Mucosa of rectum (tissue), 2 donors: Measurements from ENCODE around the gene ZNF670.
A peak's percentile ranks its signal among the peaks of the same experiment; 100 is the strongest.

ENCODE experiments used
- H3K27ac ChIP-seq, 2 donors: one replicate each; pipeline ENCODE4 v1.7.0; 2013; ENCODE audit warnings: inconsistent platforms in 2 of 2, low read depth in 2 of 2, low read length in 2 of 2
- H3K27me3 ChIP-seq, 2 donors: one replicate each; pipeline ENCODE4 v1.7.0; 2013; ENCODE audit warnings: low read length in 2 of 2; ENCODE audit not compliant: control insufficient read depth in 2 of 2, insufficient read depth in 2 of 2
- H3K36me3 ChIP-seq, 2 donors: one replicate each; pipeline ENCODE4 v1.7.0; 2013; ENCODE audit warnings: low read length in 2 of 2; ENCODE audit not compliant: control insufficient read depth in 2 of 2, insufficient read depth in 2 of 2
- H3K4me1 ChIP-seq, 2 donors: one replicate each; pipeline ENCODE4 v1.7.0; 2013; ENCODE audit warnings: low read length in 2 of 2, mild to moderate bottlenecking in 1 of 2; ENCODE audit not compliant: control insufficient read depth in 2 of 2, insufficient read depth in 2 of 2
- H3K4me3 ChIP-seq, 2 donors: one replicate each; pipeline ENCODE4 v1.7.0; 2013; ENCODE audit warnings: low read length in 2 of 2
- H3K9ac ChIP-seq, 2 donors: one replicate each; pipeline ENCODE4 v1.7.0; 2013; ENCODE audit warnings: low read length in 2 of 2, low read depth in 1 of 2, mild to moderate bottlenecking in 1 of 2
- H3K9me3 ChIP-seq, 2 donors: one replicate each; pipeline ENCODE4 v1.7.0; 2013; ENCODE audit warnings: low read length in 2 of 2; ENCODE audit not compliant: control insufficient read depth in 2 of 2
- donor health status: healthy.
- donor health status: Normal muscosa, but diverticular disease.

Gene ZNF670

GRCh38 chr1:247104965-247105364, 26.4 kb upstream of the ZNF670 start:
- H3K9ac ChIP-seq = no peak overlapping the region
- H3K9me3 ChIP-seq = peaks cover 11 to 17% of the 10 kb centered on the region in 2 donors
- peak overlapping the region in 1 of 2 donors; percentile 94 for H3K4me3 ChIP-seq
- peaks cover 21 to 22% of the 10 kb centered on the region in 2 donors for H3K36me3 ChIP-seq
- peaks cover 3% of the 10 kb centered on the region in 2 donors for H3K4me1 ChIP-seq
- H3K27me3 ChIP-seq = no peaks in the 10 kb centered on the region
- no peak overlapping the region for H3K27ac ChIP-seq

- Histone ChIP-seq H3K4me3 (peak within 1 kb of the TSS; percentile 94 to 96), H3K27ac (peak within 1 kb of the TSS; percentile 93 to 95), H3K36me3 (peaks cover 21 to 22% of the 10 kb centered on the region in 2 donors), H3K9ac (peak within 1 kb of the TSS; percentile 93 to 95), H3K27me3 (no peaks in the 10 kb centered on the region), H3K9me3 (peaks cover 13 to 17% of the 10 kb centered on the region in 2 donors), H3K4me1 (peaks cover 3% of the 10 kb centered on the region in 2 donors)
Observed at GRCh38 chr1:247103859-247104591, 25.4 kb upstream of the ZNF670 start, which contains the start of gene ZNF669. Gene ZNF669, minus strand, starts transcription at chr1:247104356. Its CDS starts 157 bp downstream, at chr1:247104199.

- Histone ChIP-seq H3K27me3 (no peaks in the 10 kb centered on the region), H3K27ac (no peak overlapping the region), H3K9me3 (peaks cover 15 to 17% of the 10 kb centered on the region in 2 donors), H3K36me3 (peaks cover 21 to 22% of the 10 kb centered on the region in 2 donors), H3K4me3 (no peak overlapping the region), H3K4me1 (peaks cover 3% of the 10 kb centered on the region in 2 donors), H3K9ac (no peak overlapping the region)
Observed at GRCh38 chr1:247102381-247102780, 23.8 kb upstream of the ZNF670 start.

- Histone ChIP-seq H3K27me3 (no peaks in the 10 kb centered on the region), H3K4me3 (no peak overlapping the region), H3K36me3 (peaks cover 21 to 22% of the 10 kb centered on the region in 2 donors), H3K9ac (no peak overlapping the region), H3K27ac (no peak overlapping the region), H3K9me3 (peaks cover 17 to 21% of the 10 kb centered on the region in 2 donors), H3K4me1 (peaks cover 3% of the 10 kb centered on the region in 2 donors)
Observed at GRCh38 chr1:247100676-247101279, 22.2 kb upstream of the ZNF670 start.

- Histone ChIP-seq H3K36me3 (peaks cover 18 to 19% of the 10 kb centered on the region in 2 donors), H3K9me3 (peaks cover 14 to 21% of the 10 kb centered on the region in 2 donors), H3K4me1 (no peaks in the 10 kb centered on the region), H3K27ac (no peak overlapping the region), H3K27me3 (no peaks in the 10 kb centered on the region), H3K9ac (no peak overlapping the region), H3K4me3 (no peak overlapping the region)
Observed at GRCh38 chr1:247096958-247097357, 18.3 kb upstream of the ZNF670 start.

- H3K27ac ChIP-seq = no peak overlapping the region
- peaks cover 10 to 21% of the 10 kb centered on the region in 2 donors for H3K9me3 ChIP-seq
- H3K9ac ChIP-seq = no peak overlapping the region
- no peaks in the 10 kb centered on the region for H3K27me3 ChIP-seq
- no peak overlapping the region for H3K4me3 ChIP-seq
- H3K4me1 ChIP-seq = no peaks in the 10 kb centered on the region
- peaks cover 14 to 15% of the 10 kb centered on the region in 2 donors for H3K36me3 ChIP-seq
Observed at GRCh38 chr1:247096544-247096943, 17.9 kb upstream of the ZNF670 start.

- Histone ChIP-seq H3K4me1 (no peaks in the 10 kb centered on the region), H3K27me3 (no peaks in the 10 kb centered on the region), H3K9me3 (peaks cover 7 to 18% of the 10 kb centered on the region in 2 donors), H3K27ac (no peak overlapping the region), H3K36me3 (peaks cover 10 to 11% of the 10 kb centered on the region in 2 donors), H3K9ac (no peak overlapping the region), H3K4me3 (no peak overlapping the region)
Observed at GRCh38 chr1:247096112-247096511, 17.5 kb upstream of the ZNF670 start.

- no peak overlapping the region for H3K27ac ChIP-seq
- no peaks in the 10 kb centered on the region for H3K4me1 ChIP-seq
- no peaks in the 10 kb centered on the region for H3K9me3 ChIP-seq
- no peaks in the 10 kb centered on the region for H3K27me3 ChIP-seq
- no peaks in the 10 kb centered on the region for H3K36me3 ChIP-seq
- no peak overlapping the region for H3K9ac ChIP-seq
- H3K4me3 ChIP-seq = no peak overlapping the region
Observed at GRCh38 chr1:247090455-247090854, 11.8 kb upstream of the ZNF670 start.

- no peak overlapping the region for H3K9ac ChIP-seq
- no peak overlapping the region for H3K27ac ChIP-seq
- H3K4me3 ChIP-seq = no peak overlapping the region
- no peaks in the 10 kb centered on the region for H3K27me3 ChIP-seq
- H3K4me1 ChIP-seq = no peaks in the 10 kb centered on the region
- H3K9me3 ChIP-seq = no peaks in the 10 kb centered on the region
- H3K36me3 ChIP-seq = no peaks in the 10 kb centered on the region
Observed at GRCh38 chr1:247089616-247090375, 11.2 kb upstream of the ZNF670 start.

- H3K4me1 ChIP-seq = no peaks in the 10 kb centered on the region
- H3K27me3 ChIP-seq = no peaks in the 10 kb centered on the region
- no peaks in the 10 kb centered on the region for H3K36me3 ChIP-seq
- no peak overlapping the region for H3K4me3 ChIP-seq
- H3K9me3 ChIP-seq = no peaks in the 10 kb centered on the region
- H3K9ac ChIP-seq = no peak overlapping the region
- no peak overlapping the region for H3K27ac ChIP-seq
Observed at GRCh38 chr1:247088967-247089366, 10.4 kb upstream of the ZNF670 start.
